ENCODE results near the gene PPP1R10. TPM values are rescaled to one million over a fixed set of nuclear protein-coding genes. Genes with fewer than 3 reads are reported as not detected.

Gene PPP1R10
- total and polyA plus RNA-seq, 5 donors from 2014 or later = 18.0 to 164 (median 20.8) TPM

- Histone ChIP-seq H3K4me3 (ENCODE audit: low read depth, low read length) (peak within 1 kb of the TSS; percentile 100), H3K4me1 (ENCODE audit: control insufficient read depth, insufficient read depth, low read length, poor library complexity, severe bottlenecking) (peaks cover 37% of the 10 kb centered on the region), H3K9me3 (ENCODE audit: control insufficient read depth in 2 of 2, low read length in 2 of 2) (no peaks in the 10 kb centered on the region), H3K36me3 (ENCODE audit: control insufficient read depth, insufficient read depth, low read length) (peaks cover 44% of the 10 kb centered on the region), H3K27me3 (ENCODE audit: control insufficient read depth, insufficient read depth, low read length) (no peaks in the 10 kb centered on the region), H3K27ac (ENCODE audit: insufficient read depth, low read length, poor library complexity, severe bottlenecking) (peak within 1 kb of the TSS; percentile 98)
- H3K4me3 Mint-ChIP-seq = peak within 1 kb of the TSS; percentile 96 to 100 (median 97)
- H3K36me3 Mint-ChIP-seq = peaks cover 35% of the 10 kb centered on the region
- peaks cover 0 to 3% (median 0%) of the 10 kb centered on the region in 7 donors for H3K9me3 Mint-ChIP-seq
- peak within 1 kb of the TSS; percentile 100 for H3K27ac Mint-ChIP-seq
- ATAC-seq (ENCODE audit: low read depth in 2 of 2) = peak; percentile 76 to 77
- DNase-seq = peak; percentile 98 to 99 (median 99)
- H3K4me1 Mint-ChIP-seq = peaks cover 13 to 40% (median 27%) of the 10 kb centered on the region in 4 donors
- H3K27me3 Mint-ChIP-seq = peaks cover 18% of the 10 kb centered on the region
Measured at GRCh38 chr6:30617565-30618269, 674 bp upstream of the PPP1R10 start, which contains the start of gene MRPS18B. Gene MRPS18B (plus strand): TSS chr6:30617840. CDS start chr6:30617866, 26 bp downstream.

GRCh38 chr6:30615958-30616810, 859 bp downstream of the PPP1R10 start:
- Histone ChIP-seq H3K36me3 (ENCODE audit: control insufficient read depth, insufficient read depth, low read length) (peaks cover 34% of the 10 kb centered on the region), H3K4me3 (ENCODE audit: low read depth, low read length) (peak overlapping the region; percentile 100), H3K27me3 (ENCODE audit: control insufficient read depth, insufficient read depth, low read length) (no peaks in the 10 kb centered on the region), H3K27ac (ENCODE audit: insufficient read depth, low read length, poor library complexity, severe bottlenecking) (peak overlapping the region; percentile 98), H3K4me1 (ENCODE audit: control insufficient read depth, insufficient read depth, low read length, poor library complexity, severe bottlenecking) (peaks cover 44% of the 10 kb centered on the region), H3K9me3 (ENCODE audit: control insufficient read depth in 2 of 2, low read length in 2 of 2) (no peaks in the 10 kb centered on the region)
- no peak for ATAC-seq (ENCODE audit: low read depth in 2 of 2)
- peaks cover 18% of the 10 kb centered on the region for H3K27me3 Mint-ChIP-seq
- peak in 2 of 3 donors; percentile 64 to 69 for DNase-seq
- H3K27ac Mint-ChIP-seq = peak overlapping the region; percentile 100
- H3K4me1 Mint-ChIP-seq = peaks cover 23 to 48% (median 39%) of the 10 kb centered on the region in 4 donors
- H3K9me3 Mint-ChIP-seq = peaks cover 0 to 3% (median 0%) of the 10 kb centered on the region in 7 donors
- peak overlapping the region; percentile 96 to 100 (median 97) for H3K4me3 Mint-ChIP-seq
- H3K36me3 Mint-ChIP-seq = peaks cover 42% of the 10 kb centered on the region

GRCh38 chr6:30615219-30615957, 1.7 kb downstream of the PPP1R10 start:
- no peaks in the 10 kb centered on the region for H3K27me3 ChIP-seq (ENCODE audit: control insufficient read depth, insufficient read depth, low read length)
- peaks cover 29% of the 10 kb centered on the region for H3K36me3 ChIP-seq (ENCODE audit: control insufficient read depth, insufficient read depth, low read length)
- Mint-ChIP-seq H3K27me3 (peaks cover 18% of the 10 kb centered on the region), H3K4me3 (peak overlapping the region; percentile 96 to 100 (median 97)), H3K9me3 (peaks cover 0 to 3% (median 0%) of the 10 kb centered on the region in 7 donors), H3K27ac (peak overlapping the region; percentile 100), H3K36me3 (peaks cover 42% of the 10 kb centered on the region), H3K4me1 (peaks cover 25 to 56% (median 45%) of the 10 kb centered on the region in 4 donors)
- no peaks in the 10 kb centered on the region for H3K9me3 ChIP-seq (ENCODE audit: control insufficient read depth in 2 of 2, low read length in 2 of 2)
- DNase-seq (peak in 1 of 3 donors; percentile 70), ATAC-seq (ENCODE audit: low read depth in 2 of 2) (no peak)
- peak overlapping the region; percentile 100 for H3K4me3 ChIP-seq (ENCODE audit: low read depth, low read length)
- H3K4me1 ChIP-seq (ENCODE audit: control insufficient read depth, insufficient read depth, low read length, poor library complexity, severe bottlenecking) = peaks cover 47% of the 10 kb centered on the region
- H3K27ac ChIP-seq (ENCODE audit: insufficient read depth, low read length, poor library complexity, severe bottlenecking) = peak overlapping the region; percentile 98

- Histone ChIP-seq H3K4me1 (ENCODE audit: control insufficient read depth, insufficient read depth, low read length, poor library complexity, severe bottlenecking) (peaks cover 53% of the 10 kb centered on the region), H3K4me3 (ENCODE audit: low read depth, low read length) (peak overlapping the region; percentile 100), H3K27ac (ENCODE audit: insufficient read depth, low read length, poor library complexity, severe bottlenecking) (peak overlapping the region; percentile 98), H3K27me3 (ENCODE audit: control insufficient read depth, insufficient read depth, low read length) (no peaks in the 10 kb centered on the region), H3K9me3 (ENCODE audit: control insufficient read depth in 2 of 2, low read length in 2 of 2) (no peaks in the 10 kb centered on the region), H3K36me3 (ENCODE audit: control insufficient read depth, insufficient read depth, low read length) (peaks cover 26% of the 10 kb centered on the region)
- DNase-seq = peak; percentile 85 to 99 (median 94)
- Mint-ChIP-seq H3K36me3 (peaks cover 42% of the 10 kb centered on the region), H3K27me3 (peaks cover 18% of the 10 kb centered on the region), H3K27ac (peak overlapping the region; percentile 100), H3K4me3 (peak overlapping the region; percentile 96 to 100 (median 97)), H3K4me1 (peaks cover 30 to 61% (median 51%) of the 10 kb centered on the region in 4 donors), H3K9me3 (peaks cover 0 to 3% (median 0%) of the 10 kb centered on the region in 7 donors)
- peak; percentile 60 to 65 for ATAC-seq (ENCODE audit: low read depth in 2 of 2)
Measured at GRCh38 chr6:30614843-30615218, 2.2 kb downstream of the PPP1R10 start.

- Mint-ChIP-seq H3K4me1 (peaks cover 34 to 63% (median 54%) of the 10 kb centered on the region in 4 donors), H3K4me3 (peak overlapping the region; percentile 96 to 100 (median 97)), H3K36me3 (peaks cover 43% of the 10 kb centered on the region), H3K27ac (peak overlapping the region; percentile 95 to 100 (median 100)), H3K27me3 (peaks cover 17% of the 10 kb centered on the region), H3K9me3 (peaks cover 0 to 3% (median 0%) of the 10 kb centered on the region in 7 donors)
- Histone ChIP-seq H3K36me3 (ENCODE audit: control insufficient read depth, insufficient read depth, low read length) (peaks cover 22% of the 10 kb centered on the region), H3K4me3 (ENCODE audit: low read depth, low read length) (peak overlapping the region; percentile 100), H3K27me3 (ENCODE audit: control insufficient read depth, insufficient read depth, low read length) (no peaks in the 10 kb centered on the region), H3K9me3 (ENCODE audit: control insufficient read depth in 2 of 2, low read length in 2 of 2) (no peaks in the 10 kb centered on the region), H3K27ac (ENCODE audit: insufficient read depth, low read length, poor library complexity, severe bottlenecking) (peak overlapping the region; percentile 98), H3K4me1 (ENCODE audit: control insufficient read depth, insufficient read depth, low read length, poor library complexity, severe bottlenecking) (peaks cover 55% of the 10 kb centered on the region)
- DNase-seq (no peak), ATAC-seq (ENCODE audit: low read depth in 2 of 2) (no peak)
Measured at GRCh38 chr6:30614044-30614842, 2.8 kb downstream of the PPP1R10 start.

GRCh38 chr6:30613251-30614043, 3.6 kb downstream of the PPP1R10 start:
- peak overlapping the region; percentile 100 for H3K4me3 ChIP-seq (ENCODE audit: low read depth, low read length)
- Mint-ChIP-seq H3K4me1 (peaks cover 37 to 64% (median 57%) of the 10 kb centered on the region in 4 donors), H3K27ac (peak overlapping the region; percentile 87 to 100 (median 100)), H3K9me3 (peaks cover 0 to 3% (median 0%) of the 10 kb centered on the region in 7 donors), H3K4me3 (peak overlapping the region; percentile 96 to 100 (median 97)), H3K27me3 (peaks cover 15% of the 10 kb centered on the region), H3K36me3 (peaks cover 46% of the 10 kb centered on the region)
- H3K9me3 ChIP-seq (ENCODE audit: control insufficient read depth in 2 of 2, low read length in 2 of 2) = no peaks in the 10 kb centered on the region
- H3K4me1 ChIP-seq (ENCODE audit: control insufficient read depth, insufficient read depth, low read length, poor library complexity, severe bottlenecking) = peaks cover 53% of the 10 kb centered on the region
- no peak for ATAC-seq (ENCODE audit: low read depth in 2 of 2)
- DNase-seq = no peak
- H3K27me3 ChIP-seq (ENCODE audit: control insufficient read depth, insufficient read depth, low read length) = no peaks in the 10 kb centered on the region
- peak overlapping the region; percentile 98 for H3K27ac ChIP-seq (ENCODE audit: insufficient read depth, low read length, poor library complexity, severe bottlenecking)
- H3K36me3 ChIP-seq (ENCODE audit: control insufficient read depth, insufficient read depth, low read length) = peaks cover 29% of the 10 kb centered on the region
